Peyer's patch (tissue), 4 donors: Measurements from ENCODE around the gene BMP6.

Experiments
- POLR2A ChIP-seq, 2 donors: fragments of 450-650 bp; IDR thresholded peaks; one replicate each; pipeline ENCODE4 v1.5.1; 2017; ENCODE audit warnings: antibody characterized with exemption in 2 of 2, mild to moderate bottlenecking in 2 of 2, moderate library complexity in 2 of 2
- TF ChIP-seq, protein P1 (sequence below), 6 experiments: fragments of 450-650 bp in 4 of 6; fragments of 200-600 bp in 2 of 6; sonication (generic) in 1 of 6; IDR thresholded peaks; one replicate each; pipeline ENCODE4 v1.5.1; 2017 to 2019; ENCODE audit warnings: antibody characterized with exemption in 6 of 6, mild to moderate bottlenecking in 3 of 6, moderate library complexity in 1 of 6

DNA sequence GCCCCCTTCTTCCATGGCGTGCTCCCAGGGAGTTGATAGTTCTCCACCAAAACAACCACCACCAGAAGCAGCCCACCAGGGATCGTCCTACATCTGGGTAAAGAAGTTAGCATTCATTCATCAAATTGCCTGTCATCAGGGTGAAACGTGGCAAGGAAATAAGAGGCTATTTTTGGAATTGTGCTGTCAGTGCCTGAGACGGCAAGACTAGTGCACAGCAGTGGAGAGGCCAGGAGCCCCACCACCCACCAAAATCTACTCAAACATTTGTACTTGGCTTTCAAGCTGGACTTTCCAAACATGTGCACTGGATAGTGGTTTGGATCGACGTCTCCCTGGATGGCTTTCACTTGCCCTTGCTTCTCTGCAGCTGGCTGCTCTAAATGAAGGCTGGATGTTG lies 139.9 kb downstream of the BMP6 start:
- TF ChIP-seq, protein P1, sequence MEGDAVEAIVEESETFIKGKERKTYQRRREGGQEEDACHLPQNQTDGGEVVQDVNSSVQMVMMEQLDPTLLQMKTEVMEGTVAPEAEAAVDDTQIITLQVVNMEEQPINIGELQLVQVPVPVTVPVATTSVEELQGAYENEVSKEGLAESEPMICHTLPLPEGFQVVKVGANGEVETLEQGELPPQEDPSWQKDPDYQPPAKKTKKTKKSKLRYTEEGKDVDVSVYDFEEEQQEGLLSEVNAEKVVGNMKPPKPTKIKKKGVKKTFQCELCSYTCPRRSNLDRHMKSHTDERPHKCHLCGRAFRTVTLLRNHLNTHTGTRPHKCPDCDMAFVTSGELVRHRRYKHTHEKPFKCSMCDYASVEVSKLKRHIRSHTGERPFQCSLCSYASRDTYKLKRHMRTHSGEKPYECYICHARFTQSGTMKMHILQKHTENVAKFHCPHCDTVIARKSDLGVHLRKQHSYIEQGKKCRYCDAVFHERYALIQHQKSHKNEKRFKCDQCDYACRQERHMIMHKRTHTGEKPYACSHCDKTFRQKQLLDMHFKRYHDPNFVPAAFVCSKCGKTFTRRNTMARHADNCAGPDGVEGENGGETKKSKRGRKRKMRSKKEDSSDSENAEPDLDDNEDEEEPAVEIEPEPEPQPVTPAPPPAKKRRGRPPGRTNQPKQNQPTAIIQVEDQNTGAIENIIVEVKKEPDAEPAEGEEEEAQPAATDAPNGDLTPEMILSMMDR (IDR thresholded peaks at IDR 0.05) = no peak
- TF ChIP-seq POLR2A (IDR thresholded peaks at IDR 0.05) = no peak
